HEK293 (cell line): ENCODE measurements around the gene PTPN5.
A peak's percentile ranks its signal among the peaks of the same experiment; 100 is the strongest.

Experiments
- CTCF ChIP-seq: fragments of 450-650 bp; formaldehyde crosslinking; IDR thresholded peaks from 2 replicates; pipeline ENCODE4 v1.5.1; 2016; ENCODE audit warnings: missing biosample characterization, missing genetic modification characterization
- GFI1B ChIP-seq: fragments of 450-650 bp; formaldehyde crosslinking; IDR thresholded peaks from 2 replicates; pipeline ENCODE4 v1.5.1; 2016; ENCODE audit warnings: missing biosample characterization, missing genetic modification characterization
- INSM2 ChIP-seq: fragments of 450-650 bp; formaldehyde crosslinking; IDR thresholded peaks from 2 replicates; pipeline ENCODE4 v1.5.1; 2016; ENCODE audit warnings: missing biosample characterization, missing genetic modification characterization
- KLF16 ChIP-seq: fragments of 450-650 bp; formaldehyde crosslinking; IDR thresholded peaks from 2 replicates; pipeline ENCODE4 v1.5.1; 2017; ENCODE audit warnings: missing biosample characterization, missing genetic modification characterization
- SP3 ChIP-seq: fragments of 450-650 bp; formaldehyde crosslinking; IDR thresholded peaks from 2 replicates; pipeline ENCODE4 v1.5.1; 2016; ENCODE audit warnings: missing biosample characterization, missing genetic modification characterization
- ZBTB26 ChIP-seq: fragments of 450-650 bp; formaldehyde crosslinking; optimal IDR thresholded peaks from 2 replicates; pipeline ENCODE3; 2016; ENCODE audit warnings: missing biosample characterization, mild to moderate bottlenecking, missing genetic modification characterization
- ZFHX2 ChIP-seq: fragments of 450-650 bp; formaldehyde crosslinking; conservative IDR thresholded peaks from 2 replicates; pipeline ENCODE4 v1.5.1; 2016; ENCODE audit warnings: missing biosample characterization, missing genetic modification characterization
- ZFP69B ChIP-seq: fragments of 450-650 bp; formaldehyde crosslinking; IDR thresholded peaks from 2 replicates; pipeline ENCODE4 v1.5.1; 2016; ENCODE audit warnings: missing biosample characterization, missing genetic modification characterization
- ZIC2 ChIP-seq: fragments of 450-650 bp; formaldehyde crosslinking; IDR thresholded peaks from 2 replicates; pipeline ENCODE4 v1.5.1; 2016; ENCODE audit warnings: missing biosample characterization, missing genetic modification characterization
- ZNF138 ChIP-seq: fragments of 450-650 bp; formaldehyde crosslinking; IDR thresholded peaks from 2 replicates; pipeline ENCODE4 v1.5.1; 2016; ENCODE audit warnings: missing biosample characterization, missing genetic modification characterization, borderline replicate concordance
- ZNF140 ChIP-seq: fragments of 450-650 bp; formaldehyde crosslinking; IDR thresholded peaks from 2 replicates; pipeline ENCODE4 v1.5.1; 2016; ENCODE audit warnings: missing biosample characterization, missing genetic modification characterization
- ZNF148 ChIP-seq: fragments of 450-650 bp; formaldehyde crosslinking; IDR thresholded peaks from 2 replicates; pipeline ENCODE4 v1.5.0; 2017; ENCODE audit warnings: missing biosample characterization, missing genetic modification characterization, borderline replicate concordance
- ZNF157 ChIP-seq: fragments of 450-650 bp; formaldehyde crosslinking; IDR thresholded peaks from 2 replicates; pipeline ENCODE4 v1.5.1; 2016; ENCODE audit warnings: missing biosample characterization, missing genetic modification characterization
- ZNF184 ChIP-seq: fragments of 450-650 bp; IDR thresholded peaks from 2 replicates; pipeline ENCODE4 v1.5.1; 2018; ENCODE audit warnings: missing biosample characterization, mild to moderate bottlenecking, missing genetic modification characterization
- ZNF2 ChIP-seq: fragments of 450-650 bp; formaldehyde crosslinking; IDR thresholded peaks from 2 replicates; pipeline ENCODE4 v1.5.1; 2016; ENCODE audit warnings: missing biosample characterization, missing genetic modification characterization
- ZNF23 ChIP-seq: fragments of 450-650 bp; formaldehyde crosslinking; IDR thresholded peaks from 2 replicates; pipeline ENCODE4 v1.5.1; 2016; ENCODE audit warnings: missing biosample characterization, missing genetic modification characterization, borderline replicate concordance
- ZNF280D ChIP-seq: fragments of 450-650 bp; formaldehyde crosslinking; IDR thresholded peaks from 2 replicates; pipeline ENCODE4 v1.5.1; 2016; ENCODE audit warnings: missing biosample characterization, missing genetic modification characterization
- ZNF292 ChIP-seq: fragments of 450-650 bp; formaldehyde crosslinking; IDR thresholded peaks from 2 replicates; pipeline ENCODE4 v1.5.1; 2016; ENCODE audit warnings: low read depth, missing biosample characterization, missing genetic modification characterization, borderline replicate concordance
- ZNF302 ChIP-seq: fragments of 450-650 bp; formaldehyde crosslinking; IDR thresholded peaks from 2 replicates; pipeline ENCODE4 v1.5.1; 2016; ENCODE audit warnings: missing biosample characterization, missing genetic modification characterization, low read depth
- ZNF473 ChIP-seq: fragments of 450-650 bp; formaldehyde crosslinking; IDR thresholded peaks from 2 replicates; pipeline ENCODE4 v1.5.1; 2017; ENCODE audit warnings: missing biosample characterization, missing genetic modification characterization
- ZNF549 ChIP-seq: fragments of 450-650 bp; IDR thresholded peaks from 2 replicates; pipeline ENCODE4 v1.5.1; 2018; ENCODE audit warnings: missing biosample characterization, missing genetic modification characterization, mild to moderate bottlenecking, inconsistent platforms, moderate library complexity
- ZNF610 ChIP-seq: fragments of 450-650 bp; formaldehyde crosslinking; IDR thresholded peaks from 2 replicates; pipeline ENCODE4 v1.5.1; 2016; ENCODE audit warnings: missing biosample characterization, missing genetic modification characterization, borderline replicate concordance
- ZNF658 ChIP-seq: fragments of 450-650 bp; formaldehyde crosslinking; IDR thresholded peaks from 2 replicates; pipeline ENCODE4; 2016; ENCODE audit warnings: missing biosample characterization, missing genetic modification characterization
- ZNF792 ChIP-seq: fragments of 450-650 bp; formaldehyde crosslinking; IDR thresholded peaks from 2 replicates; pipeline ENCODE4 v1.5.1; 2016; ENCODE audit warnings: missing biosample characterization, missing genetic modification characterization
- ZSCAN18 ChIP-seq: fragments of 450-650 bp; formaldehyde crosslinking; IDR thresholded peaks from 2 replicates; pipeline ENCODE4 v1.5.1; 2016; ENCODE audit warnings: missing biosample characterization, missing genetic modification characterization

The PTPN5 gene

GRCh38 chr11:18698341-18699268 is 93.0 kb downstream of the PTPN5 start, which contains the start of gene TMEM86A (continued):
- TF ChIP-seq ZNF610 (tag by site-specific recombination) (no peak), ZNF473 (tag by site-specific recombination) (no peak), ZNF138 (no peak), GFI1B (tag by site-specific recombination) (no peak), ZNF792 (tag by site-specific recombination) (no peak), ZIC2 (tag by site-specific recombination) (peak; percentile 71), ZNF2 (tag by site-specific recombination) (no peak), ZNF658 (tag by site-specific recombination) (no peak), SP3 (peak; percentile 68), ZNF140 (tag by site-specific recombination) (no peak), ZNF157 (tag by site-specific recombination) (no peak), ZNF148 (tag by site-specific recombination) (no peak), KLF16 (tag by site-specific recombination) (0 out of 2 replicates have a peak, but pooled peaks have one; percentile 32), INSM2 (no peak), ZFHX2 (peak; percentile 87), ZNF549 (no peak), ZSCAN18 (tag by site-specific recombination) (no peak), ZNF292 (no peak), ZNF23 (tag by site-specific recombination) (no peak), ZFP69B (tag by site-specific recombination) (no peak), ZNF280D (tag by site-specific recombination) (no peak), CTCF (tag by site-specific recombination) (no peak), ZNF184 (tag by site-specific recombination) (no peak), ZNF302 (no peak), ZBTB26 (tag by site-specific recombination) (peak; percentile 58)
